Naive thymus-derived CD8-positive, alpha-beta T cell (primary cell): ENCODE results near the gene MANF. TPM values are rescaled to one million over a fixed set of nuclear protein-coding genes. Genes with fewer than 3 reads are reported as not detected.
"Not testable (repeated sequence)": the region's sequence is repeated elsewhere in the genome, so short reads cannot be mapped to it uniquely, and the experiment has no call there.

Source experiments
- ATAC-seq, 2 donors: fragments of 150-1000 bp; cut with Tn5 transposase in 1 of 2; sonication (Bioruptor Pico), chemical (Tn5 transposase) in 1 of 2; 1 replicate in 1 of 2; 2 replicates in 1 of 2; pipeline ENCODE4 v1.10.0; 2021; ENCODE audit warnings: mild to moderate bottlenecking in 2 of 2, moderate library complexity in 2 of 2
- POLR2A ChIA-PET: fragments of 350-600 bp; sonication (Branson Sonifier 250); formaldehyde crosslinking; loops from one replicate; lab custom pipeline; 2021; ENCODE audit warnings: antibody characterized with exemption; lab: Charles Lee
- DNase-seq, 10 donors: peaks; one replicate each; pipeline versions ENCODE4 v3.0.0 to v3.0.0-alpha.2; 2020 to 2022
- H3K27ac Mint-ChIP-seq, 10 donors: one replicate each; pipeline ENCODE4 v1.8.0; 2020 to 2022; ENCODE audit warnings: mild to moderate bottlenecking in 10 of 10, mixed read lengths in 10 of 10, moderate library complexity in 4 of 10, inconsistent platforms in 1 of 10
- H3K27me3 Mint-ChIP-seq, 5 donors: one replicate each; pipeline ENCODE4 v1.8.0; 2021 to 2022; ENCODE audit warnings: mixed read lengths in 5 of 5
- H3K36me3 Mint-ChIP-seq, 3 donors: one replicate each; pipeline ENCODE4 v1.8.0; 2020 to 2022; ENCODE audit warnings: mixed read lengths in 3 of 3, mild to moderate bottlenecking in 2 of 3, inconsistent platforms in 1 of 3
- H3K4me1 Mint-ChIP-seq, 4 donors: one replicate each; pipeline ENCODE4 v1.8.0; 2021 to 2022; ENCODE audit warnings: mixed read lengths in 4 of 4
- H3K4me3 Mint-ChIP-seq, 10 donors: one replicate each; pipeline ENCODE4 v1.8.0; 2020 to 2022; ENCODE audit warnings: mild to moderate bottlenecking in 10 of 10, mixed read lengths in 10 of 10, moderate library complexity in 6 of 10, inconsistent platforms in 1 of 10
- H3K9me3 Mint-ChIP-seq, 9 donors: one replicate each; pipeline ENCODE4 v1.8.0; 2020 to 2022; ENCODE audit warnings: mixed read lengths in 9 of 9, mild to moderate bottlenecking in 3 of 9, inconsistent platforms in 1 of 9, moderate library complexity in 1 of 9
- polyA plus RNA-seq, 3 donors: library from polyadenylated mRNA; unstranded; fragments of 300-500 nt; fragmentation: Illumina TruSeq; gene quantifications; one replicate each; pipeline ENCODE4 v1.2.3, GENCODE V29; 2021
- total RNA-seq, 8 experiments: library from RNA in 2 of 8; stranded (reverse) in 2 of 8; gene quantifications; one replicate each; pipeline ENCODE4 v1.2.3 and lab custom pipeline; 2021 to 2026

MANF gene
- total and polyA plus RNA-seq, 5 experiments from 2014 or later = 41.6 to 56.2 (median 45.3) TPM

DNA sequence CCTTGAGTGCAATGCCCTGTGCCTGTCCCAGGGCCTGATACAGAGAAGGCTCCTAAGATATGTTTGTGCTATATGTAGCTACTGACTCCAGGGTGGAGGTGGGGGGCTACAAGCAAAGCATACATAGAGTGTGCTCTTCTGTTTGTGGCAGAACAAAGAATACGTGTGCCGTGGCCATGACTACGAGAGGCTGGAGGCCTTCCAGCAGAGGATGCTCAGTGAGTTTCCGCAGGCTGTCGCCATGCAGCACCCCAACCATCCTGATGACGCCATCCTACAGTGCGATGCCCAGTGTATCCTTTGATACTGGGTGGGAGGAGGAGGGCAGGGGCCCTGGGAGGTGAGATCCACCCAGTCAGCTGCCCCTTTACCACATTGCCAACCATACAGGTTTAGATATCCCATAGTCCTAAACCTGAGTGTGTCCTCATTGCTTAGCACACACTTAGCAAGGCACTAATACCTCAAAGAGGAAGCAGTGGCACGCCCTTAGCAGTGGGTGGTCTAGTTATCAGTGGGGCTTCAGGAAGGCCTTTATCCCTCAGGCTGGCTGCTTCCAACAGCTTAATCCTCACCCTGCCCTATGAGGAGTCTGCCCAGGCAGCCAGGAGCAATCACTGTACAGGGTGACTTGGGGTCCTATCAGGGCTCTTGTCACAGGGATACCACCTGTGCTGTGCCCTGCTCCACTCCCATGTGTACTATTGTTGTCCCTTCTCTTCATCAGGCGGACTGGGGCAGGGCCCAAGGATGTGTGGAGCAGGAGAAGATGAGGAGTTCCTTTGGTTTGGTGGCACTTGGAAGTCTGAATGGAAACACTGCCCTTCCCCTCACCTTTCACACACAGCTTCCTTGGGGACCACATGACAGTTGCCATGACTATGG is 30.1 kb upstream of the MANF start:
- no peak for ATAC-seq
- peak in 1 of 10 donors; percentile 36 for DNase-seq
- peaks cover 0 to 5% (median 0%) of the 10 kb centered on the region in 4 donors for H3K4me1 Mint-ChIP-seq
- H3K9me3 Mint-ChIP-seq = no peaks in the 10 kb centered on the region
- H3K27me3 Mint-ChIP-seq = no peaks in the 10 kb centered on the region
- POLR2A ChIA-PET = no interaction called here
- peak overlapping the region in 1 of 10 donors; percentile 43 for H3K27ac Mint-ChIP-seq
- H3K36me3 Mint-ChIP-seq = peaks cover 5 to 24% (median 7%) of the 10 kb centered on the region in 3 donors
- no peak overlapping the region for H3K4me3 Mint-ChIP-seq

- Mint-ChIP-seq H3K27ac (no peak overlapping the region), H3K4me1 (peaks cover 0 to 5% (median 0%) of the 10 kb centered on the region in 4 donors), H3K27me3 (no peaks in the 10 kb centered on the region), H3K4me3 (no peak overlapping the region), H3K36me3 (peaks cover 0 to 16% (median 0%) of the 10 kb centered on the region in 3 donors), H3K9me3 (no peaks in the 10 kb centered on the region)
- POLR2A ChIA-PET = interaction anchor here (0.6 kb wide), 1 partner anchor 85 kb away, joined by 3 read pairs; no protein-coding TSS in a partner anchor
- ATAC-seq (no peak), DNase-seq (peak in 1 of 10 donors; percentile 8)
Measured at GRCh38 chr3:51355891-51356578, 29.1 kb upstream of the MANF start.

DNA sequence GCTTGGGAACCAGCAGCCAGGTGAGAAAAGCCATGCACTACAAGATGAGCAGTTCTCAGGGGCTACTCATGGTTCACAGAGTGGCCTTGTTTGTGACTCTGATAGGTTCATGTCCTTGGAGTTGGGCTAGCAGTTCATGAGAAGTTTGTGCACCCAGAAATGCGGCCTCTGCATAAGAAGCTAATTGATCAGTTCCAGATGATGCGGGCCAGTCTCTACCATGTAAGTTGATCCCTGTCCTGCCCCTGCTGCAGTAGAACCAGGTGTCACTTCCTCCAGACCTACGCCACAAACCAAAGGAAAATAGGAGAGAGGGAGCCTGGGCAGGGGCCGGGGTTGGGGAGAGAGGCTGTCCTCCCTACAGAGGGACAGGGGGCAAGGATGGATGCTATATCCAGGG is 27.2 kb upstream of the MANF start:
- Mint-ChIP-seq H3K27ac (peak overlapping the region in 1 of 10 donors; percentile 10), H3K4me3 (no peak overlapping the region), H3K27me3 (no peaks in the 10 kb centered on the region), H3K36me3 (peaks cover 0 to 14% (median 6%) of the 10 kb centered on the region in 3 donors), H3K4me1 (peaks cover 0 to 5% (median 0%) of the 10 kb centered on the region in 4 donors), H3K9me3 (no peaks in the 10 kb centered on the region)
- ATAC-seq (no peak), DNase-seq (peak in 1 of 10 donors; percentile 35)
- POLR2A ChIA-PET = no interaction called here

- ATAC-seq (no peak), DNase-seq (peak in 1 of 10 donors; percentile 4)
- no peaks in the 10 kb centered on the region for H3K27me3 Mint-ChIP-seq
- H3K27ac Mint-ChIP-seq = no peak overlapping the region
- no peak overlapping the region for H3K4me3 Mint-ChIP-seq
- H3K4me1 Mint-ChIP-seq = no peaks in the 10 kb centered on the region
- POLR2A ChIA-PET = no interaction called here
- H3K9me3 Mint-ChIP-seq = peaks cover 0 to 2% (median 0%) of the 10 kb centered on the region in 9 donors
- peaks cover 3 to 20% (median 6%) of the 10 kb centered on the region in 3 donors for H3K36me3 Mint-ChIP-seq
Measured at GRCh38 chr3:51358981-51359380, 26.1 kb upstream of the MANF start.

DNA sequence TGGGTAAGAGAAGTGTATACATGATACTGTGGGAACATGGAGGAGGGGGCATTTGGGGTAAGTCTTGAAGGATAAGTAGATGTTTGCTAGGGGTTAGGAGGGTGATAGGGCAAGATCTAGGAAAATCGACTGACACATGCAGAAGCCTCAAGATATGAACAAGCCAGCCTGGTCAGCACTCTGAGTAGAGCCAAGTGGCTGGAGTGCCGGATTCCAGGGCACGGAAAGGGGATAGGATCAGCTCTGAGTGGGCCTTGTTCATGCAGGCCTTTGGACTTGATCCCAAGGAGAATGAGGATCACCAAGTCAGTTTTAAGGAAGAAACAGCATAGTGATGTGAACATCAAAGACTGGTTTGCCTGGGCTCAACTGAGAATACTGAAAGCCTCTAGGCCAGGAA is 24.3 kb upstream of the MANF start:
- ATAC-seq = no peak
- peaks cover 3 to 20% (median 7%) of the 10 kb centered on the region in 3 donors for H3K36me3 Mint-ChIP-seq
- H3K4me1 Mint-ChIP-seq = no peaks in the 10 kb centered on the region
- H3K27ac Mint-ChIP-seq = peak overlapping the region in 1 of 10 donors; percentile 3
- peak in 1 of 10 donors; percentile 28 for DNase-seq
- no peak overlapping the region for H3K4me3 Mint-ChIP-seq
- H3K9me3 Mint-ChIP-seq = peaks cover 0 to 10% (median 0%) of the 10 kb centered on the region in 9 donors
- peaks cover 0 to 3% (median 0%) of the 10 kb centered on the region in 5 donors for H3K27me3 Mint-ChIP-seq
- POLR2A ChIA-PET = no interaction called here

DNA sequence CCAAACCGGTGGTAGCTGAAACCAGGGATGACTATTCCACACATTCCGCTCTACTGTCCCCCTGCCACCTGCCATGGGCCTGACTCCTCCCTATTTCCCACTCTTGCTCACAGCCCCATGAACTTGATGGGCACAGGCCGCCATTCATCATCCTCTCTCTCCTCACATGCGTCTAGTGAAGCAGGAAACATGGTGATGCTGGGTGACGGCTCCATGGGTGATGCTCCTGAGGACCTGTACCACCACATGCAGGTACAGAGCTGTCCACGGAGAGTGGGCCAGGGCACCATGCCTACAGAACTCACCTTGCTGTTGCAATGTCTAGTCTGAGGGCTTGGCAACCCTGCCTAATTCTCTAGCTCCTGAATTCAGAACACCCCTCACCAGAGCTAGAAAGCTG is 23.3 kb upstream of the MANF start:
- Mint-ChIP-seq H3K36me3 (peaks cover 3 to 18% (median 9%) of the 10 kb centered on the region in 3 donors), H3K27me3 (peaks cover 0 to 5% (median 0%) of the 10 kb centered on the region in 5 donors), H3K4me3 (no peak overlapping the region), H3K4me1 (no peaks in the 10 kb centered on the region), H3K9me3 (peaks cover 0 to 10% (median 0%) of the 10 kb centered on the region in 9 donors), H3K27ac (no peak overlapping the region)
- POLR2A ChIA-PET = interaction anchor here (0.5 kb wide), 1 partner anchor 124 kb away, joined by 3 read pairs; no protein-coding TSS in a partner anchor
- DNase-seq = peak in 1 of 10 donors; percentile 31
- no peak for ATAC-seq

GRCh38 chr3:51362476-51362875 is 22.6 kb upstream of the MANF start:
- Mint-ChIP-seq H3K4me3 (no peak overlapping the region), H3K9me3 (peaks cover 0 to 10% (median 0%) of the 10 kb centered on the region in 9 donors), H3K27ac (no peak overlapping the region), H3K27me3 (peaks cover 0 to 9% (median 0%) of the 10 kb centered on the region in 5 donors), H3K36me3 (peaks cover 3 to 22% (median 9%) of the 10 kb centered on the region in 3 donors), H3K4me1 (no peaks in the 10 kb centered on the region)
- POLR2A ChIA-PET = interaction anchor here (0.5 kb wide), 1 partner anchor 123 kb away, joined by 3 read pairs; no protein-coding TSS in a partner anchor
- DNase-seq = peak in 1 of 10 donors; percentile 24
- ATAC-seq = no peak

DNA sequence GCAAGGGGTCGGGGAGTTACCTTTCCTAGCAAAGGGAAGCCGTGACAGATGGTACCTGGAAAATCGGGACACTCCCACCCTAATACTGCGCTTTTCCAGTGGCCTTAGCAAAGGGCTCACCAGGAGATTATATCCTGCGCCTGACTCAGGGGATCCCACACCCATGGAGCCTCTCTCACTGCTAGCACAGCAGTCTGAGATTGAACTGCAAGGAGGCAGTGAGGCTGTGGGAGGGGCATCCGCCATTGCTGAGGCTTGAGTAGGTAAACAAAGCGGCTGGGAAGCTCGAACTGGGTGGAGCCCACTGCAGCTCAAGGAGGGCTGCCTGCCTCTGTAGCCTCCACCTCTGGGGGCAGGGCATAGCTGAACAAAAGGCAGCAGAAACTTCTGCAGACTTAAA is 16.8 kb upstream of the MANF start:
- not testable (repeated sequence) for H3K27ac Mint-ChIP-seq, H3K4me3 Mint-ChIP-seq, H3K4me1 Mint-ChIP-seq, H3K9me3 Mint-ChIP-seq, H3K27me3 Mint-ChIP-seq, ATAC-seq
- POLR2A ChIA-PET = interaction anchor here (1.3 kb wide), 1 partner anchor 10 kb away, joined by 3 read pairs; no protein-coding TSS in a partner anchor
- peaks cover 0 to 15% (median 6%) of the 10 kb centered on the region in 3 donors for H3K36me3 Mint-ChIP-seq
- DNase-seq = peak in 1 of 10 donors; percentile 10

DNA sequence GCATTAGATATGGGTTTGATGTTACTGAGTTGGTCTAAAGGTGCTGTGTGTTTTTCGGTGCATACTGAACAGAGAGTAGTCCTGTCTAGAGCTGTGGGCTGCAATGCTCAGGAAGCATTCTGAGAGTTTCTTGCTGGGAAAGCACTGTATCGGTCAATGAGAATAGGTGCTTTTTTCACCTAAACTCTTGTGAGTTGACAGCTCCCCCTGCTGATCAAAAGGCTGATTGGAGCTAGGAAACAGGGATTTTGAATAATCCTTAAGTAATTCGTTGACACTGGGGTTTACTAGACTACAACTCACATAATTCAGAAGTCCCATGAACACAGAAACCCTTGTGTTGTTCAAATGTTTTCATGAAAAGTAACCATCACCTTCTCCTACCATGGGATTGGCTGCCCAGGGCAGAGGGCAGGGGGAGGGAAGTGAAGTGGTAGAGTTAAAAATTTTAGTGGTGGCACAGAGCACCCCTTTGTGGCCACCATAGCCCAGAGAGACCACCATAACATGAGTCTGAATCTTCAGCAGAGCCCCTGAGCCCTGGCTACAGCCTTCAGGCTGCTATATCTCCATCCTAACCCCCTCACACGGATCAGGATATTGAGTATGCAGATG is 13.0 kb upstream of the MANF start:
- H3K27me3 Mint-ChIP-seq = peaks cover 0 to 4% (median 0%) of the 10 kb centered on the region in 5 donors
- peaks cover 0 to 6% (median 3%) of the 10 kb centered on the region in 4 donors for H3K4me1 Mint-ChIP-seq
- peak; percentile 44 to 53 for ATAC-seq
- no peak overlapping the region for H3K4me3 Mint-ChIP-seq
- DNase-seq = peak in 8 of 10 donors; percentile 30 to 72 (median 50)
- H3K27ac Mint-ChIP-seq = peak overlapping the region in 1 of 10 donors; percentile 70
- H3K9me3 Mint-ChIP-seq = no peaks in the 10 kb centered on the region
- peaks cover 0 to 10% (median 3%) of the 10 kb centered on the region in 3 donors for H3K36me3 Mint-ChIP-seq
- POLR2A ChIA-PET = interaction anchor here (1.1 kb wide), 1 partner anchor 400 kb away, joined by 3 read pairs; no protein-coding TSS in a partner anchor

DNA sequence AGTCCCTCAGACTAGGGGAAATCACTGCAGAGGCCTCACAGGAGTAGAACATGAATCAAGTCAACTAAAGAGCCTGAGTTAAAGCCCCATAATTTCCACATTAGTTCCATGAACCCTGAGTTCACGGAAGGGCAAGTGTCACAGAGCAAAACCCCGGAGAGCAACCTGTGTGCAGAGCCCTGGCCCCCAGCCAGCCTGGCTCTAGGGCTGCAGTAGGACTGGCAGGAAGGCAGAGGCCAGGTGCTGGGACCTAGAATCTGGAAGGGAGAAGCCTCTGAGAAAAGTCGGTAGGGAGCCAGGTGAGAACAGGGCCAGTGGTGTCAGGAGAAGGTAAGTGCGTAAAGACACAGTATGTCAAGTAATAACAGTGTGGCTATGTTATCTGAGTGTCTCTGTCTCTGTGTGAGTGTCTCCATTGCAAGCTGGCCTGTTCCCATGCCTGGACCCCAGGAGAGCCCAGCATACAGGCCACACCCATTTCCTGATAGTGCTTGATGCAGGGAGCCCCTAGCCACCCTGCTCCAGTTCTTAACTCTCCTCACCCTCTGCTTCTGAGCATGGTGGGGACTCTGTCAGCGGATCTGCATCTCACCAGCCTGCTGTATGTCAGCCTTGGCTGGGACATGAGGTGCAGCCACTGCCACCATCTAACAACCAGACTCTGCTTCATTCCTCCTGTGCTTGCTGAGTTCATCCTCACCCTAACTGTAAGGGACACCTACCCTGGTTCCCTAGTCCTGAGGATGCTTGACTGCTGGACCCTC is 11.3 kb upstream of the MANF start:
- POLR2A ChIA-PET = no interaction called here
- DNase-seq (peak in 1 of 10 donors; percentile 8), ATAC-seq (no peak)
- H3K27ac Mint-ChIP-seq = peak overlapping the region in 1 of 10 donors; percentile 86
- no peaks in the 10 kb centered on the region for H3K36me3 Mint-ChIP-seq
- H3K27me3 Mint-ChIP-seq = peaks cover 0 to 2% (median 0%) of the 10 kb centered on the region in 5 donors
- no peaks in the 10 kb centered on the region for H3K9me3 Mint-ChIP-seq
- H3K4me1 Mint-ChIP-seq = peaks cover 2 to 8% (median 5%) of the 10 kb centered on the region in 4 donors
- no peak overlapping the region for H3K4me3 Mint-ChIP-seq

- DNase-seq (peak in 1 of 10 donors; percentile 51), ATAC-seq (no peak)
- POLR2A ChIA-PET = no interaction called here
- Mint-ChIP-seq H3K9me3 (no peaks in the 10 kb centered on the region), H3K36me3 (no peaks in the 10 kb centered on the region), H3K27me3 (peaks cover 0 to 2% (median 0%) of the 10 kb centered on the region in 5 donors), H3K4me1 (peaks cover 8 to 14% (median 9%) of the 10 kb centered on the region in 4 donors), H3K4me3 (no peak overlapping the region), H3K27ac (no peak overlapping the region)
Measured at GRCh38 chr3:51374456-51374855, 10.6 kb upstream of the MANF start.
